Measurements from ENCODE around the gene COG5. TPM values are rescaled to one million over a fixed set of nuclear protein-coding genes. Genes with fewer than 3 reads are reported as not detected.
A peak's percentile ranks its signal among the peaks of the same experiment; 100 is the strongest.
"Not testable (repeated sequence)": the region's sequence is repeated elsewhere in the genome, so short reads cannot be mapped to it uniquely, and the experiment has no call there.

Gene COG5
- total RNA-seq, 2 experiments from 2014 or later: 34.1 to 35.5 TPM

- Mint-ChIP-seq H3K4me3 (peak overlapping the region; percentile 91), H3K27me3 (no peaks in the 10 kb centered on the region), H3K36me3 (ENCODE audit: low read depth) (peaks cover 7% of the 10 kb centered on the region), H3K4me1 (peaks cover 20% of the 10 kb centered on the region), H3K9me3 (ENCODE audit: low read depth) (no peaks in the 10 kb centered on the region), H3K27ac (peak overlapping the region; percentile 100)
- intact Hi-C loops (cut with DNase I, micrococcal nuclease): loop anchor here (2.0 to 5.0 kb wide), 6 partner anchors 14 to 1400 kb away; partner anchors contain the start of genes CCDC71L (in 1 of the 2), DNAJB9 (in 1 of the 2), PIK3CG (in 1 of the 2) and SLC26A4 (in 1 of the 2)
- ChIA-PET CTCF (interaction anchor here (0.7 to 6.0 kb wide), 5 partner anchors 15 to 724 kb away, joined by 3 to 41 read pairs (median 4); partner anchors contain the start of gene DLD), POLR2A (no interaction called here)
- no peak for DNase-seq
- ATAC-seq: no peak
Observed at GRCh38 chr7:107166736-107167426, 396.8 kb downstream of the COG5 start.

- CTCF ChIA-PET: interaction anchor here (0.7 to 6.0 kb wide), 3 partner anchors 13 to 42 kb away, joined by 3 to 41 read pairs (median 3); no protein-coding TSS in a partner anchor
- no peak for ATAC-seq
- no peaks in the 10 kb centered on the region for H3K27me3 Mint-ChIP-seq
- POLR2A ChIA-PET: no interaction called here
- no peaks in the 10 kb centered on the region for H3K36me3 Mint-ChIP-seq (ENCODE audit: low read depth)
- no peak overlapping the region for H3K27ac Mint-ChIP-seq
- peaks cover 10% of the 10 kb centered on the region for H3K4me1 Mint-ChIP-seq
- no peak for DNase-seq
- H3K9me3 Mint-ChIP-seq (ENCODE audit: low read depth): no peaks in the 10 kb centered on the region
- no peak overlapping the region for H3K4me3 Mint-ChIP-seq
- intact Hi-C loops (cut with DNase I, micrococcal nuclease): loop anchor here (5.0 kb wide), 5 partner anchors 298 to 1402 kb away; partner anchors contain the start of genes CCDC71L (in 1 of the 2), DNAJB9 (in 1 of the 2), PIK3CG (in 1 of the 2) and SLC26A4 (in 1 of the 2)
Observed at GRCh38 chr7:107165341-107165740, 398.4 kb downstream of the COG5 start.

GRCh38 chr7:107164092-107164491 is 399.6 kb downstream of the COG5 start:
- POLR2A ChIA-PET: no interaction called here
- no peaks in the 10 kb centered on the region for H3K27me3 Mint-ChIP-seq
- DNase-seq (no peak), ATAC-seq (no peak)
- H3K9me3 Mint-ChIP-seq (ENCODE audit: low read depth): no peaks in the 10 kb centered on the region
- CTCF ChIA-PET: interaction anchor here (0.6 to 6.0 kb wide), 3 partner anchors 12 to 789 kb away, joined by 3 to 41 read pairs (median 3); no protein-coding TSS in a partner anchor
- no peak overlapping the region for H3K4me3 Mint-ChIP-seq
- H3K27ac Mint-ChIP-seq: no peak overlapping the region
- no peaks in the 10 kb centered on the region for H3K36me3 Mint-ChIP-seq (ENCODE audit: low read depth)
- intact Hi-C loops (cut with DNase I, micrococcal nuclease): no loop called here
- H3K4me1 Mint-ChIP-seq: peaks cover 10% of the 10 kb centered on the region

GRCh38 chr7:107162475-107162874 is 401.2 kb downstream of the COG5 start:
- Mint-ChIP-seq H3K4me1 (peaks cover 8% of the 10 kb centered on the region), H3K27me3 (no peaks in the 10 kb centered on the region), H3K27ac (no peak overlapping the region), H3K4me3 (no peak overlapping the region), H3K9me3 (ENCODE audit: low read depth) (no peaks in the 10 kb centered on the region), H3K36me3 (ENCODE audit: low read depth) (no peaks in the 10 kb centered on the region)
- CTCF ChIA-PET: no interaction called here
- no peak for ATAC-seq
- POLR2A ChIA-PET: no interaction called here
- no peak for DNase-seq
- intact Hi-C loops (cut with DNase I, micrococcal nuclease): no loop called here

- ChIA-PET CTCF (no interaction called here), POLR2A (no interaction called here)
- H3K4me1 Mint-ChIP-seq: peaks cover 4% of the 10 kb centered on the region
- H3K4me3 Mint-ChIP-seq: no peak overlapping the region
- no peaks in the 10 kb centered on the region for H3K9me3 Mint-ChIP-seq (ENCODE audit: low read depth)
- H3K36me3 Mint-ChIP-seq (ENCODE audit: low read depth): no peaks in the 10 kb centered on the region
- intact Hi-C loops (cut with DNase I, micrococcal nuclease): no loop called here
- H3K27me3 Mint-ChIP-seq: no peaks in the 10 kb centered on the region
- no peak for DNase-seq
- H3K27ac Mint-ChIP-seq: no peak overlapping the region
- no peak for ATAC-seq
Observed at GRCh38 chr7:107161415-107161814, 402.3 kb downstream of the COG5 start.

- Mint-ChIP-seq H3K27ac (no peak overlapping the region), H3K4me1 (no peaks in the 10 kb centered on the region), H3K36me3 (ENCODE audit: low read depth) (no peaks in the 10 kb centered on the region), H3K4me3 (no peak overlapping the region), H3K27me3 (no peaks in the 10 kb centered on the region), H3K9me3 (ENCODE audit: low read depth) (no peaks in the 10 kb centered on the region)
- ChIA-PET CTCF (no interaction called here), POLR2A (no interaction called here)
- intact Hi-C loops (cut with DNase I, micrococcal nuclease): no loop called here
- DNase-seq: no peak
- no peak for ATAC-seq
Observed at GRCh38 chr7:107160389-107160788, 403.3 kb downstream of the COG5 start.

GRCh38 chr7:107158028-107158427 is 405.7 kb downstream of the COG5 start:
- intact Hi-C loops (cut with DNase I, micrococcal nuclease): loop anchor here in 1 of 2 experiments (10.0 kb wide), 1 partner anchor 983 kb away; no protein-coding TSS in a partner anchor
- H3K4me1 Mint-ChIP-seq: no peaks in the 10 kb centered on the region
- ATAC-seq: no peak
- H3K4me3 Mint-ChIP-seq: no peak overlapping the region
- H3K27ac Mint-ChIP-seq: no peak overlapping the region
- DNase-seq: no peak
- CTCF ChIA-PET: interaction anchor here (0.8 kb wide), 1 partner anchor 247 kb away, joined by 4 read pairs; no protein-coding TSS in a partner anchor
- POLR2A ChIA-PET: no interaction called here
- no peaks in the 10 kb centered on the region for H3K9me3 Mint-ChIP-seq (ENCODE audit: low read depth)
- H3K27me3 Mint-ChIP-seq: no peaks in the 10 kb centered on the region
- H3K36me3 Mint-ChIP-seq (ENCODE audit: low read depth): no peaks in the 10 kb centered on the region

- ATAC-seq (no peak), DNase-seq (no peak)
- no peaks in the 10 kb centered on the region for H3K27me3 Mint-ChIP-seq
- no peak overlapping the region for H3K27ac Mint-ChIP-seq
- H3K36me3 Mint-ChIP-seq (ENCODE audit: low read depth): no peaks in the 10 kb centered on the region
- ChIA-PET CTCF (interaction anchor here (0.8 to 2.3 kb wide), 2 partner anchors 9 to 246 kb away, joined by 4 to 10 read pairs; no protein-coding TSS in a partner anchor), POLR2A (no interaction called here)
- H3K4me1 Mint-ChIP-seq: no peaks in the 10 kb centered on the region
- intact Hi-C loops (cut with DNase I, micrococcal nuclease): loop anchor here in 1 of 2 experiments (10.0 kb wide), 1 partner anchor 982 kb away; no protein-coding TSS in a partner anchor
- H3K9me3 Mint-ChIP-seq (ENCODE audit: low read depth): no peaks in the 10 kb centered on the region
- no peak overlapping the region for H3K4me3 Mint-ChIP-seq
Observed at GRCh38 chr7:107157091-107157490, 406.6 kb downstream of the COG5 start.

- intact Hi-C loops (cut with DNase I, micrococcal nuclease): loop anchor here in 1 of 2 experiments (10.0 kb wide), 1 partner anchor 981 kb away; no protein-coding TSS in a partner anchor
- DNase-seq; H3K27ac Mint-ChIP-seq; H3K27me3 Mint-ChIP-seq; H3K4me1 Mint-ChIP-seq; POLR2A ChIA-PET; H3K36me3 Mint-ChIP-seq (ENCODE audit: low read depth); H3K9me3 Mint-ChIP-seq (ENCODE audit: low read depth); ATAC-seq; H3K4me3 Mint-ChIP-seq: not testable (repeated sequence)
- CTCF ChIA-PET: interaction anchor here (2.3 kb wide), 1 partner anchor 8 kb away, joined by 10 read pairs; no protein-coding TSS in a partner anchor
Observed at GRCh38 chr7:107155726-107156125, 408.0 kb downstream of the COG5 start.

- H3K9me3 Mint-ChIP-seq (ENCODE audit: low read depth): no peaks in the 10 kb centered on the region
- H3K4me1 Mint-ChIP-seq: no peaks in the 10 kb centered on the region
- ATAC-seq: no peak
- ChIA-PET CTCF (no interaction called here), POLR2A (no interaction called here)
- DNase-seq: no peak
- no peaks in the 10 kb centered on the region for H3K36me3 Mint-ChIP-seq (ENCODE audit: low read depth)
- intact Hi-C loops (cut with DNase I, micrococcal nuclease): loop anchor here (5.0 to 10.0 kb wide), 2 partner anchors 493 to 980 kb away; partner anchors contain the start of gene CCDC71L (in 2 of the 2)
- no peak overlapping the region for H3K4me3 Mint-ChIP-seq
- no peak overlapping the region for H3K27ac Mint-ChIP-seq
- no peaks in the 10 kb centered on the region for H3K27me3 Mint-ChIP-seq
Observed at GRCh38 chr7:107154826-107155225, 408.9 kb downstream of the COG5 start.

- CTCF ChIA-PET: interaction anchor here (0.7 to 6.7 kb wide), 6 partner anchors 14 to 358 kb away, joined by 3 to 95 read pairs (median 5); partner anchors contain the start of gene HBP1
- no peak for ATAC-seq
Observed at GRCh38 chr7:107152011-107152410, 411.7 kb downstream of the COG5 start.

More at GRCh38 chr7:107152011-107152410, 411.7 kb downstream of the COG5 start:
- peaks cover 4% of the 10 kb centered on the region for H3K4me1 Mint-ChIP-seq
- no peak overlapping the region for H3K27ac Mint-ChIP-seq
- H3K9me3 Mint-ChIP-seq (ENCODE audit: low read depth): no peaks in the 10 kb centered on the region
- intact Hi-C loops (cut with DNase I, micrococcal nuclease): loop anchor here (5.0 to 10.0 kb wide), 2 partner anchors 490 to 977 kb away; partner anchors contain the start of gene CCDC71L (in 2 of the 2)
- no peaks in the 10 kb centered on the region for H3K27me3 Mint-ChIP-seq
- no peak for DNase-seq
- POLR2A ChIA-PET: no interaction called here
- H3K4me3 Mint-ChIP-seq: no peak overlapping the region
- H3K36me3 Mint-ChIP-seq (ENCODE audit: low read depth): no peaks in the 10 kb centered on the region
